GM19099 (cell line): Measurements from ENCODE around the gene UBD.

ENCODE experiments used
- POLR2A ChIP-seq: IDR thresholded peaks from 3 replicates; pipeline ENCODE4 v1.6.1; 2011; ENCODE audit warnings: low read depth; ENCODE audit not compliant: insufficient read length; ENCODE audit errors: extremely low read depth

Gene UBD

GRCh38 chr6:29559524-29560287 lies at the start of gene UBD:
UBD (minus strand) TSS chr6:29559732; CDS start chr6:29559701, 31 bp downstream.
- TF ChIP-seq POLR2A = peak; percentile 52

DNA sequence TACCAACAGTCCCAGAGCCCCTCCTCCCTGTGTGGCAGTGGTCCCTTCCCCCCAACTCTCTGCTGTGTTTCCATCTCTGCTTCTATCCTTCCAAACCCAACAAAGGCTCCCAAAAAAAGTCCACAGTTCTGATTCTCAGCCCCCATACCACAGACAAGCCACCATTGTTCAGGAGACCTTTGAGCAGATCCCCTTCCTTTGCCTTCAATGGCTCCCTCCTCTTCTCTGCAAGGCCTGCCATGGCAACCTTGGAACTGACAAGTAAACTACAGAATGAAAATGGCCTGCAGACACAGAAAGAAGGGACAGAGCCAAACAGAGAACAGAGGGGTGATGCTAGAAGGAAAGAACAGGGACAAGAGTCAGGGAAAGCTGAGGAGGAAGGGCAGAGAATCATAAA lies 48.6 kb upstream of the UBD start:
- no peak for TF ChIP-seq POLR2A

- no peak for TF ChIP-seq POLR2A
Observed at GRCh38 chr6:29603930-29604329, 44.4 kb upstream of the UBD start.

DNA sequence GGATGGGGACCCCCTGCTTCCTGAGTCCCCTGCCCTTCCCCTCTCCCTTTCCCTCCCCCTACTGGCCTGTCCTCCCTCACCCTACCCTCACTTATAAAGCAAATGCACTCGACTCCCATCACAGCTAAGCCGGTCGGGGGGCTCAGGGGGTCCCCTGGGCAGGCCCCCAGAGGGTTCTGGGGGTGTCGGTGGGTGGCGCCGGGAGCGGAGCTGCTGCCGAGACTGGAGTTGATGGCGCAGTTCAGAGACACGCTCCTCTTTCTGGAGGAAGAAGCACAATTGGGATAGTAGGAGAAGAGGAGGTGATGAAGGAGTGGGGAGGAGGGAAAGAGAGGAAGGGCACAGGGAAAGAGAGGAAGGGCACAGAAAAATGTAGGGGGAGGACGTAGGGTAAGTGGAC lies 43.9 kb upstream of the UBD start:
- TF ChIP-seq POLR2A = no peak

DNA sequence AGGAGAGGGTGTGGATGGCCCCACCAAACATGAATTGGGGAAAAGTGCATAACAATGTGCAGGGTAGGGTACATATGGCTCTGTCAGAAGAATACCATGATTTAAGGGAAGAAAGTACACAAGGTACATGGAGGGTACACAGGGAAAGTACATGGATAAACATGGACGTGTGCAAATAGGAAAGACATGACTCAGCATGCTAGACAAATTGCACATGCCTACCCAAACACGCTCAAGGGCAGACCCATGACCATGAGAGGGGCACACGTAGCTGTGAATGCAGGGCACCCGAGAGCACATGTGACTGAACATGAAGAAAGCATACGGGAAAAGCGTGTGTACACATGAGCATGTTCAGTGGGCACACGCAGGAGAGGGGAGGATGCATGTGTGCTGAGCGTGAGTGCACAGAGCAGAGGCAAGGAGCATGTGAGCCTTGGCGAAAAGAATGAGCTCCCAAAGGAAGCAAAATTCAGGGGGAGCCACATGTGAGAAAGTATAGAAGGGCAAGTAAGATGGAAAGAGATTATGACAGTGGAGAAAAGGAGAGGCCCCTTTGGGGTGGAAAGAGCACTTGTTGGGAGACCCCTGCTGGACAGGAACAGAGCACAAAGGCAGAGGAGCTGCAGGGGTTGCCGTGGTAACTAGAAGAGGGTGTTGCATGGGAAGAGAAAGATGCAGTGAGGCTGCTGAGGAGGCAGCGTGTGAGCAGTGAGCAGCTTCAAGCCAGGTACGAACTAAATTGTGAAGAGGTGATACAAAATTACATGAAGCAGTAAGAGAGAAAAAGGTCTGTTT lies 43.2 kb upstream of the UBD start:
- no peak for TF ChIP-seq POLR2A

GRCh38 chr6:29598172-29598747 lies 38.7 kb upstream of the UBD start:
- no peak for TF ChIP-seq POLR2A

DNA sequence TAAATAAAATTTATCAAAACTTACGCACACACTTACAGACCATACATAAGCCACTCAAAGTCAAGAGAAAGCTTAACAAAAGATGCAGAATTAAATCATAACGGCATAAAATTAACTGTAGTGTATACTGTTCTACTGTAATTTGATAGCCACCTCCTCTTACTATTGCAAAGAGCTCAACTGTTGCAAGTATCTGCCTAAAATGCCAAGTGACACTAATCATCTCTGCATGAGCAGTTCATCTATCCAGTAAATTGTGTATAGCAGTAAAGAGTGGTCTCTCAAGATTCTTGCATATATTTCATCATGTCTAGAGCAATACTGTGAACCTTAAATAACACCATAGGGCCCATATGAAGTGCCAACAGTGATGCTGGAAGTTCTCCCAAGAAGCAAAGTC lies 37.7 kb upstream of the UBD start:
- no peak for TF ChIP-seq POLR2A

- TF ChIP-seq POLR2A = no peak
Observed at GRCh38 chr6:29596381-29596900, 36.9 kb upstream of the UBD start.

DNA sequence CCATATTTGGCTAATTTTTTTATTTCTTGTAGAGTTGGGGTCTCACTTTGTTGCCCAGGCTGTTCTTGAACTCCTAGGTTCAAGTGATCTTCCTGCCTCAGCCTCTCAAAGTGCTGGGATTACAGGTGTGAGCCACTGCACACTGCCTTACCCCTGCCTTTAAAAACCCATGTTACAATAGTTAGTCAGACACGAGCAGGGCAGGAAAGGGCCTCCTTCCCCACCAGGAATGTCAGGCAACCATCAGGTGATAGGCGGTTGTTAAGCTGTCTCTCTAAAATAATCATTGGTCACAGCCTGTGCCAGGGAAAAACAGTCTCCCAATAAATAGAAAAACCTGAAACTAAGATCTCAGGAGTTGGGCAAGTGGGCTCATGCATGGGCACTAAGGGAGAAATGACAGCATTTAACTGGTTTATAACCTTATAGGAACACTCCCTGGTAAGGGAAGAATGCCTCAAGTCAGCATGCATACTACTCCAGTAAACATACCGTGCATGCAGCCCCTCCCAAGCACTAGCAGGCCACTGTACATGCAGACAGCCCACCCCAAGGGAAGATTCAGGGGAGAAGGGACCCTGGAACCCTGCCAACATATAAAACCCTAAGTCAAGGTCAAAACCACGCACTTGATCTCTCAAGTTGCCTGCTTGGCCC lies 33.8 kb upstream of the UBD start:
- TF ChIP-seq POLR2A = no peak

GRCh38 chr6:29591677-29592076 lies 32.1 kb upstream of the UBD start:
- TF ChIP-seq POLR2A = no peak

DNA sequence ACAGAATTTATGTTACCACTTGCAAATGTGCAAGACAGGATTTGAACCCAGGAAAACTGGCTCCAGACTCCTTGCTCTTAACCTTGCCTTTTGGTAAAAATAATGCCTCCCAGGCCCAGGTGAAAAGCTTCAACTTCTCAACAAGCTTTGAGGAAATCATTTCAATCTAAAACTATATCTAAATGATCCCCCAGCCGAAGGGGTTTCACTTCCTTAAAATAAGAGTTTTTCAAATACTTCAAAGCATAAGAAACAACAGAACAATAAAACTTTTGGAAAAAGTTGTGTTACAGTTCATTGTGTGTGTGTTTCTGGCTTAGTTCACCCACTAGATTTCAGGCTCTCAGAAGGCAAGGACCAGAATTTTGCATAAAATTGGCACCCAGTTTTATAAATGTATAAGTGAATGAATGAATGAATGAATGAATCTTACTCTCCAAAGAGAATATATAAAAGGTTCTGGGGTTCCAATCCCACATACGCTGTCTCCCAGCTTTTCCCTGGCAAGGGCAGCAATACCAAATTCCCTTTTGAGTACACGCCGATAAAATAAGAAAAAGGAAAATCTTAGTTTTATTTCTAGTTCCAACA lies 30.8 kb upstream of the UBD start:
- no peak for TF ChIP-seq POLR2A

DNA sequence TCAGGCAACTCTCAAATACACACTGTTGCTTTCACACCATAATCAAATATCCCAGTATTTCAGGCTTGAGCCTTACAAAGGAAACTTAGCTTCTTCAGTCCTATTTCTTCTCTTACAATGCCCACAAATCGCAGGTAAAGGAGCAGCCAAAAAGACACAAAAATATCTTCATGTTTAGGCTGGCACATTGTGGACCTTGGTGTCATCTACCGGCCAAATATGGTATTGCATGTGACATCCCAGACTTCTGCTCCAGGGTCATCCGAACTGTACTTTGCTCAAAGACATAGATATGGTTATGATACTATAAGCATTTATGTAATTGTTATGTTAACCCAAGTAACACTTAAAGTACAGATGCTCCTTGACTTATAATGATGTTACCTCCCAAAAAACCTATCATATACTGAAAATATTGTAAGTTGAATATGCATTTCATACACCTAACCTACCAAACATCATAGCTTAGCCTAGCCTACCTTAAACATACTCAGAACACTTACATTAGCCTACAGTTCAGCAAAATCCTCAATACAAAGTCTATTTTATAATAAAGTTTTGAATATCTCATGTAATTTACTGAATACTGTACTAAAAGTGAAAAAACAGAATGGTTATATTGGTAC lies 30.0 kb upstream of the UBD start:
- no peak for TF ChIP-seq POLR2A

- TF ChIP-seq POLR2A = no peak
Observed at GRCh38 chr6:29584821-29585220, 25.3 kb upstream of the UBD start, which contains the start of gene OR2H2. OR2H2 (plus strand) TSS chr6:29585121; CDS start chr6:29587945, 2,824 bp downstream.

GRCh38 chr6:29577544-29577943 lies 18.0 kb upstream of the UBD start:
- no peak for TF ChIP-seq POLR2A
